ENCODE data around the gene DUS1L.
A peak's percentile ranks its signal among the peaks of the same experiment; 100 is the strongest.

DUS1L gene

GRCh38 chr17:82094931-82095776 lies 29.6 kb upstream of the DUS1L start:
- H4K20me1 ChIP-seq (ENCODE audit: insufficient read depth, low read length, poor library complexity, severe bottlenecking), result peaks cover 65% of the 10 kb centered on the region
- peak overlapping the region; percentile 86 for H3K4me3 ChIP-seq (ENCODE audit: low read length, poor library complexity, severe bottlenecking)
- peaks cover 51% of the 10 kb centered on the region; the same call in 1 of the 2 replicates for H3K36me3 ChIP-seq (ENCODE audit: insufficient read depth, low read length)
- peaks cover 24% of the 10 kb centered on the region for H3K4me1 ChIP-seq (ENCODE audit: insufficient read depth, low read length, poor library complexity, severe bottlenecking)
- H3F3A ChIP-seq (ENCODE audit: low read depth), result no peaks in the 10 kb centered on the region
- no peak overlapping the region for H2AFZ ChIP-seq (ENCODE audit: low read length)
- no peaks in the 10 kb centered on the region for H3K9me3 ChIP-seq (ENCODE audit: insufficient read depth, low read depth, low read length)
- TF ChIP-seq CTCF (conservative IDR thresholded peaks at IDR 0.05; ENCODE audit: low read length), result no peak
- TF ChIP-seq EZH2phosphoT487 (IDR thresholded peaks at IDR 0.05; ENCODE audit: borderline replicate concordance), result no peak
- peaks cover 80% of the 10 kb centered on the region for H3K79me2 ChIP-seq (ENCODE audit: insufficient read depth, low read length)
- H3K4me2 ChIP-seq (ENCODE audit: low read depth, low read length, poor library complexity, severe bottlenecking), result peak overlapping the region; percentile 96
- H3K9me2 ChIP-seq (replicated peaks; ENCODE audit: low read depth, low read length), result no peaks in the 10 kb centered on the region
- no peaks in the 10 kb centered on the region for H3K27me3 ChIP-seq (ENCODE audit: insufficient read depth, low read length, poor library complexity, severe bottlenecking)
- H3K9ac ChIP-seq (ENCODE audit: low read depth, low read length, poor library complexity, severe bottlenecking), result peak overlapping the region; percentile 93

GRCh38 chr17:82092995-82093751 lies 27.6 kb upstream of the DUS1L start:
- peaks cover 71% of the 10 kb centered on the region; the same call in 1 of the 2 replicates for H3K36me3 ChIP-seq (ENCODE audit: insufficient read depth, low read length)

GRCh38 chr17:82092628-82092994 lies 27.0 kb upstream of the DUS1L start:
- Histone ChIP-seq H3K9me3 (ENCODE audit: insufficient read depth, low read depth, low read length) (no peaks in the 10 kb centered on the region), H3K4me1 (ENCODE audit: insufficient read depth, low read length, poor library complexity, severe bottlenecking) (peaks cover 13% of the 10 kb centered on the region), H3K27me3 (ENCODE audit: insufficient read depth, low read length, poor library complexity, severe bottlenecking) (no peaks in the 10 kb centered on the region), H3K9ac (ENCODE audit: low read depth, low read length, poor library complexity, severe bottlenecking) (no peak overlapping the region), H2AFZ (ENCODE audit: low read length) (no peak overlapping the region), H4K20me1 (ENCODE audit: insufficient read depth, low read length, poor library complexity, severe bottlenecking) (peaks cover 79% of the 10 kb centered on the region), H3K9me2 (replicated peaks; ENCODE audit: low read depth, low read length) (no peaks in the 10 kb centered on the region), H3K36me3 (ENCODE audit: insufficient read depth, low read length) (peaks cover 77% of the 10 kb centered on the region; the same call in 1 of the 2 replicates), H3F3A (ENCODE audit: low read depth) (no peaks in the 10 kb centered on the region), H3K79me2 (ENCODE audit: insufficient read depth, low read length) (peaks cover 77% of the 10 kb centered on the region), H3K4me2 (ENCODE audit: low read depth, low read length, poor library complexity, severe bottlenecking) (no peak overlapping the region), H3K4me3 (ENCODE audit: low read length, poor library complexity, severe bottlenecking) (no peak overlapping the region)
- no peak for TF ChIP-seq CTCF (conservative IDR thresholded peaks at IDR 0.05; ENCODE audit: low read length)

More at GRCh38 chr17:82092995-82093751, 27.6 kb upstream of the DUS1L start:
- TF ChIP-seq CTCF (conservative IDR thresholded peaks at IDR 0.05; ENCODE audit: low read length) (no peak), EZH2phosphoT487 (IDR thresholded peaks at IDR 0.05; ENCODE audit: borderline replicate concordance) (no peak)
- Histone ChIP-seq H3K9ac (ENCODE audit: low read depth, low read length, poor library complexity, severe bottlenecking) (no peak overlapping the region), H3K9me3 (ENCODE audit: insufficient read depth, low read depth, low read length) (no peaks in the 10 kb centered on the region), H3K9me2 (replicated peaks; ENCODE audit: low read depth, low read length) (no peaks in the 10 kb centered on the region), H4K20me1 (ENCODE audit: insufficient read depth, low read length, poor library complexity, severe bottlenecking) (peaks cover 76% of the 10 kb centered on the region), H3K4me3 (ENCODE audit: low read length, poor library complexity, severe bottlenecking) (no peak overlapping the region), H3F3A (ENCODE audit: low read depth) (no peaks in the 10 kb centered on the region), H3K4me1 (ENCODE audit: insufficient read depth, low read length, poor library complexity, severe bottlenecking) (peaks cover 13% of the 10 kb centered on the region), H3K27me3 (ENCODE audit: insufficient read depth, low read length, poor library complexity, severe bottlenecking) (no peaks in the 10 kb centered on the region), H2AFZ (ENCODE audit: low read length) (no peak overlapping the region), H3K4me2 (ENCODE audit: low read depth, low read length, poor library complexity, severe bottlenecking) (no peak overlapping the region), H3K79me2 (ENCODE audit: insufficient read depth, low read length) (peaks cover 76% of the 10 kb centered on the region)
